HEK293 (cell line): ENCODE results near the gene PGGHG.

Experiments used
- CTCF ChIA-PET: fragments of 350-600 bp; formaldehyde crosslinking; extraction: SDS; loops from one replicate; lab custom pipeline; 2021; ENCODE audit warnings: antibody characterized with exemption; lab: Yijun Ruan, JAX
- POLR2A ChIA-PET: fragments of 300-600 bp; formaldehyde crosslinking; extraction: SDS; loops from one replicate; lab custom pipeline; 2020; ENCODE audit warnings: antibody characterized with exemption, inconsistent platforms; lab: Yijun Ruan, JAX
- H3K27ac ChIP-seq: fragments of 200-500 bp; sonication (Bioruptor generic); 2 replicates; pipeline ENCODE4 v1.5.1; 2014; ENCODE audit warnings: low read depth, low read length, control low read depth, inconsistent platforms; ENCODE audit errors: extremely low read depth
- H3K36me3 ChIP-seq, 2 experiments: fragments of 200-500 bp in 1 of 2; sonication (Bioruptor generic) in 1 of 2; 1 replicate in 1 of 2; 2 replicates in 1 of 2; pipeline ENCODE4 v1.5.1; 2014 to 2017; ENCODE audit warnings: inconsistent platforms in 2 of 2, low read length in 2 of 2; ENCODE audit not compliant: control insufficient read depth in 2 of 2, insufficient read depth in 1 of 2
- H3K4me1 ChIP-seq: fragments of 200-500 bp; sonication (Bioruptor generic); 2 replicates; pipeline ENCODE4 v1.5.1; 2014; ENCODE audit warnings: mild to moderate bottlenecking, low read length, inconsistent platforms; ENCODE audit not compliant: control insufficient read depth, insufficient read depth
- H3K4me3 ChIP-seq: 2 replicates; pipeline ENCODE4 v1.5.1; 2011; ENCODE audit warnings: low read depth, mild to moderate bottlenecking, control low read depth, low read length, moderate library complexity
- H3K9me3 ChIP-seq: fragments of 200-500 bp; sonication (Bioruptor generic); 2 replicates; pipeline ENCODE4 v1.5.1; 2014; ENCODE audit warnings: low read depth, low read length, inconsistent platforms; ENCODE audit not compliant: control insufficient read depth, insufficient read depth
- KLF17 ChIP-seq: fragments of 450-650 bp; formaldehyde crosslinking; IDR thresholded peaks from 2 replicates; pipeline ENCODE4 v1.5.1; 2016; ENCODE audit warnings: missing biosample characterization, missing genetic modification characterization
- PRDM1 ChIP-seq: fragments of 450-650 bp; formaldehyde crosslinking; IDR thresholded peaks from 2 replicates; pipeline ENCODE4; 2016; ENCODE audit warnings: missing biosample characterization, missing genetic modification characterization
- ZFHX2 ChIP-seq: fragments of 450-650 bp; formaldehyde crosslinking; conservative IDR thresholded peaks from 2 replicates; pipeline ENCODE4 v1.5.1; 2016; ENCODE audit warnings: missing biosample characterization, missing genetic modification characterization
- ZNF140 ChIP-seq: fragments of 450-650 bp; formaldehyde crosslinking; IDR thresholded peaks from 2 replicates; pipeline ENCODE4 v1.5.1; 2016; ENCODE audit warnings: missing biosample characterization, missing genetic modification characterization
- ZNF155 ChIP-seq: fragments of 450-650 bp; formaldehyde crosslinking; IDR thresholded peaks from 2 replicates; pipeline ENCODE4 v1.5.1; 2016; ENCODE audit warnings: missing biosample characterization, missing genetic modification characterization
- ZNF221 ChIP-seq: fragments of 450-650 bp; formaldehyde crosslinking; IDR thresholded peaks from 2 replicates; pipeline ENCODE4 v1.5.1; 2017; ENCODE audit warnings: missing biosample characterization, missing genetic modification characterization, borderline replicate concordance
- ZNF366 ChIP-seq: fragments of 450-650 bp; formaldehyde crosslinking; conservative IDR thresholded peaks from 2 replicates; pipeline ENCODE4 v1.5.1; 2016; ENCODE audit warnings: missing biosample characterization, missing genetic modification characterization
- ZNF449 ChIP-seq: fragments of 450-650 bp; formaldehyde crosslinking; IDR thresholded peaks from 2 replicates; pipeline ENCODE4 v1.5.1; 2017; ENCODE audit warnings: missing biosample characterization, mild to moderate bottlenecking, missing genetic modification characterization, moderate library complexity
- ZNF692 ChIP-seq: fragments of 450-650 bp; formaldehyde crosslinking; IDR thresholded peaks from 2 replicates; pipeline ENCODE4 v1.5.1; 2016; ENCODE audit warnings: missing biosample characterization, missing genetic modification characterization
- ZNF747 ChIP-seq: fragments of 450-650 bp; formaldehyde crosslinking; IDR thresholded peaks from 2 replicates; pipeline ENCODE4 v1.5.1; 2016; ENCODE audit warnings: missing biosample characterization, missing genetic modification characterization
- ZNF843 ChIP-seq: fragments of 450-650 bp; formaldehyde crosslinking; IDR thresholded peaks from 2 replicates; pipeline ENCODE4 v1.5.1; 2016; ENCODE audit warnings: missing biosample characterization, missing genetic modification characterization

The PGGHG gene

GRCh38 chr11:342328-342727 is 53.4 kb downstream of the PGGHG start:
- TF ChIP-seq ZNF366 (tag by site-specific recombination) (no peak), ZNF692 (no peak), KLF17 (no peak), ZNF140 (tag by site-specific recombination) (no peak), ZNF843 (tag by site-specific recombination) (no peak), ZNF747 (tag by site-specific recombination) (no peak), ZNF221 (no peak), ZNF155 (tag by site-specific recombination) (no peak), ZFHX2 (tag by site-specific recombination) (no peak), ZNF449 (tag by site-specific recombination) (no peak)
- no peaks in the 10 kb centered on the region for H3K4me1 ChIP-seq
- CTCF ChIA-PET = no interaction called here
- no peaks in the 10 kb centered on the region for H3K9me3 ChIP-seq
- H3K36me3 ChIP-seq = no peaks in the 10 kb centered on the region
- POLR2A ChIA-PET = no interaction called here
- no peak overlapping the region for H3K4me3 ChIP-seq
- no peak overlapping the region for H3K27ac ChIP-seq

GRCh38 chr11:344836-345578 is 56.1 kb downstream of the PGGHG start:
- CTCF ChIA-PET = interaction anchor here (0.7 kb wide), 1 partner anchor 15 kb away, joined by 6 read pairs; no protein-coding TSS in a partner anchor
- H3K4me3 ChIP-seq = no peak overlapping the region
- TF ChIP-seq PRDM1 (tag by site-specific recombination) (0 out of 2 replicates have a peak, but pooled peaks have one; percentile 34), ZNF155 (tag by site-specific recombination) (no peak)
- TF ChIP-seq, all 188 proteins: peak for 1
- Histone ChIP-seq H3K36me3 (no peaks in the 10 kb centered on the region), H3K27ac (no peak overlapping the region), H3K9me3 (no peaks in the 10 kb centered on the region), H3K4me1 (no peaks in the 10 kb centered on the region)
- POLR2A ChIA-PET = interaction anchor here (1.3 kb wide), 1 partner anchor 11 kb away, joined by 3 read pairs; no protein-coding TSS in a partner anchor
